GM21619 (cell line): Measurements from ENCODE around the gene THOP1.

Source experiments
- ATAC-seq: cut with Tn5 transposase; IDR thresholded peaks from one replicate; pipeline ENCODE4 v1.9.1; 2021; ENCODE audit not compliant: unreplicated experiment

Gene THOP1

GRCh38 chr19:2850256-2850925 is 65.1 kb downstream of the THOP1 start:
- ATAC-seq, result no peak

GRCh38 chr19:2852598-2852997 is 67.3 kb downstream of the THOP1 start:
- ATAC-seq, result no peak

GRCh38 chr19:2853015-2853606 is 67.8 kb downstream of the THOP1 start:
- ATAC-seq, result no peak

- ATAC-seq, result no peak
These were observed 69.5 kb downstream of the THOP1 start for GRCh38 chr19:2854849-2855248.

DNA sequence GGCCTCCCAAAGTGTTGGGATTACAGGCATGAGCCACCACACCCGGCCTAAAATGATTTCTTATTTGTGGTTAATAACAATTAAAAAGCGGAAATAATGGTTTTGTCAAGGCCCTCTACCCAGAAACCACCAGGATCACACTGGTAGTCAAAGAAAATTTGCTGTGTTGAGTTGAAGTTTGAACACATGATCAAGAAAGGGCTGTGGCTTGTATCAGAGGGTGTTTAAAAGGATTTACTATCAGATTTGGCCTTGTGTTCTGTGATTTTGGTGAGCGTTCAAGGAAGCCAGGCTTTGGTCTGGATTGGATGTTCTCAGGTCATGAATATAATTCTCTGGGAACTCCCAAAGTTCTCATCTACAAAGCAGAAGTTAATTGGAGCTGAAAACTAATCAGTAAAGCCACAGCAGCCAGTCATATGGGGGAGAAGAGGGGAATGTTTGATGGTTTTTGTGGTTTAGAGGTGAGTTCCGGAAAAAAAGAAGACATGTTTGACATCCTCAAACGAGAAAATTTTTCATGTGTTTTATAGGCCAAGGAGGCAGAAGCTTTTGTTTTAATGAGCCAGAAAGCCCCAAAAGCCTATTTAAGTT is 71.3 kb downstream of the THOP1 start:
- no peak for ATAC-seq

GRCh38 chr19:2858864-2859263 is 73.6 kb downstream of the THOP1 start:
- ATAC-seq, result no peak

DNA sequence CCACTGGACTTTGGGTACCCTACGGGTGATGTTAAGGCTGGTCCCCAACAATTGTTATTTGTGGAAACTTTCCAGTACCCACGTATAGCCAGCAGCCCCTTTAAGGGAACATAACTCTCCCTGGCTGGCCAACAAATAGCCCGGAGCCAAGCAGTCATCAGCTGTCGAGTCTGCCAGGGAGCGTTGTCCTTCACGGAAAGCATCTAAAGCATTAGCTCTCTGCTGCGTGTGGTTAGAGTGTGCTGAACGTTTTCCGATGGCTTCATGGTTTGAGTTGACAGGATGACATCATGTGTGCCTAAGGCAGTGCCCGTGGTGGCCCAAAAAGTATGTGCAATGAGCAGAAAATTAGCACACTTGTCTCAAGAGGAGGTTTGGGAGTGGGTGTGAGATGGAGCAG is 78.5 kb downstream of the THOP1 start:
- no peak for ATAC-seq
